WTC11 (cell line): ENCODE results near the gene DDX25. TPM values are rescaled to one million over a fixed set of nuclear protein-coding genes. Genes with fewer than 3 reads are reported as not detected.

ENCODE experiments used
- ATF1 ChIP-seq: sonication (generic); formaldehyde crosslinking; IDR thresholded peaks from 2 replicates; pipeline ENCODE4 v1.8.1; 2023; ENCODE audit warnings: mild to moderate bottlenecking, moderate library complexity, missing genetic modification reagents
- ATF6 ChIP-seq: sonication (generic); formaldehyde crosslinking; IDR thresholded peaks from 2 replicates; pipeline ENCODE4 v1.8.1; 2023; ENCODE audit warnings: mild to moderate bottlenecking, missing genetic modification reagents
- FOXJ3 ChIP-seq: sonication (generic); formaldehyde crosslinking; IDR thresholded peaks from 2 replicates; pipeline ENCODE4 v1.9.0; 2021; ENCODE audit warnings: missing genetic modification reagents, mild to moderate bottlenecking, borderline replicate concordance
- GABPB1 ChIP-seq: sonication (generic); formaldehyde crosslinking; IDR thresholded peaks from 2 replicates; pipeline ENCODE4 v1.8.1; 2023; ENCODE audit warnings: mild to moderate bottlenecking, missing genetic modification reagents
- NFE2L1 ChIP-seq: sonication (generic); formaldehyde crosslinking; IDR thresholded peaks from 2 replicates; pipeline ENCODE4 v1.8.1; 2023; ENCODE audit warnings: missing genetic modification reagents
- NR2C2 ChIP-seq: sonication (generic); formaldehyde crosslinking; IDR thresholded peaks from 2 replicates; pipeline ENCODE4 v1.8.0; 2022; ENCODE audit warnings: mild to moderate bottlenecking, missing genetic modification reagents
- PREB ChIP-seq: sonication (generic); formaldehyde crosslinking; IDR thresholded peaks from 2 replicates; pipeline ENCODE4 v1.8.1; 2022; ENCODE audit warnings: mild to moderate bottlenecking, missing genetic modification reagents, moderate library complexity, borderline replicate concordance
- SP1 ChIP-seq: sonication (generic); formaldehyde crosslinking; conservative IDR thresholded peaks from 2 replicates; pipeline ENCODE4 v1.8.1; 2022; ENCODE audit warnings: missing genetic modification reagents
- USF1 ChIP-seq: sonication (generic); formaldehyde crosslinking; IDR thresholded peaks from 2 replicates; pipeline ENCODE4 v1.8.0; 2022; ENCODE audit warnings: mild to moderate bottlenecking, missing genetic modification reagents
- ZNF121 ChIP-seq: sonication (generic); formaldehyde crosslinking; IDR thresholded peaks from 2 replicates; pipeline ENCODE4 v1.8.0; 2023; ENCODE audit warnings: missing genetic modification reagents
- ZNF425 ChIP-seq: fragments of 250-450 bp; sonication (Bioruptor Pico); conservative IDR thresholded peaks from 2 replicates; pipeline ENCODE4 v1.9.0; 2021; ENCODE audit warnings: mild to moderate bottlenecking
- ZNF512 ChIP-seq: sonication (generic); formaldehyde crosslinking; IDR thresholded peaks from 2 replicates; pipeline ENCODE4 v1.8.1; 2022; ENCODE audit warnings: missing genetic modification reagents, borderline replicate concordance
- total RNA-seq: library from RNA; stranded (reverse); gene quantifications from 3 replicates; pipeline ENCODE4 v1.2.3, GENCODE V29; 2021
- TF ChIP-seq, protein P1 (sequence below): fragments of 250-450 bp; sonication (Bioruptor Pico); IDR thresholded peaks from 2 replicates; pipeline ENCODE4 v1.9.0; 2021; ENCODE audit warnings: mild to moderate bottlenecking, borderline replicate concordance
- TF ChIP-seq, protein P2 (sequence below): fragments of 250-450 bp; sonication (Bioruptor Pico); IDR thresholded peaks from 2 replicates; pipeline ENCODE4 v1.9.0; 2021; ENCODE audit warnings: mild to moderate bottlenecking
- TF ChIP-seq, protein P3 (sequence below): sonication (generic); formaldehyde crosslinking; conservative IDR thresholded peaks from 2 replicates; pipeline ENCODE4 v1.8.1; 2022; ENCODE audit warnings: mild to moderate bottlenecking, missing genetic modification reagents
- TF ChIP-seq, protein P4 (sequence below): sonication (generic); formaldehyde crosslinking; IDR thresholded peaks from 2 replicates; pipeline ENCODE4 v1.8.1; 2023; ENCODE audit warnings: mild to moderate bottlenecking, missing genetic modification reagents, borderline replicate concordance
- TF ChIP-seq, protein P5 (sequence below): sonication (generic); formaldehyde crosslinking; IDR thresholded peaks from 2 replicates; pipeline ENCODE4 v1.8.0; 2022; ENCODE audit warnings: mild to moderate bottlenecking, missing genetic modification reagents

DDX25 gene
- total RNA-seq, 1 experiment from 2014 or later, result 17.5 TPM

DNA sequence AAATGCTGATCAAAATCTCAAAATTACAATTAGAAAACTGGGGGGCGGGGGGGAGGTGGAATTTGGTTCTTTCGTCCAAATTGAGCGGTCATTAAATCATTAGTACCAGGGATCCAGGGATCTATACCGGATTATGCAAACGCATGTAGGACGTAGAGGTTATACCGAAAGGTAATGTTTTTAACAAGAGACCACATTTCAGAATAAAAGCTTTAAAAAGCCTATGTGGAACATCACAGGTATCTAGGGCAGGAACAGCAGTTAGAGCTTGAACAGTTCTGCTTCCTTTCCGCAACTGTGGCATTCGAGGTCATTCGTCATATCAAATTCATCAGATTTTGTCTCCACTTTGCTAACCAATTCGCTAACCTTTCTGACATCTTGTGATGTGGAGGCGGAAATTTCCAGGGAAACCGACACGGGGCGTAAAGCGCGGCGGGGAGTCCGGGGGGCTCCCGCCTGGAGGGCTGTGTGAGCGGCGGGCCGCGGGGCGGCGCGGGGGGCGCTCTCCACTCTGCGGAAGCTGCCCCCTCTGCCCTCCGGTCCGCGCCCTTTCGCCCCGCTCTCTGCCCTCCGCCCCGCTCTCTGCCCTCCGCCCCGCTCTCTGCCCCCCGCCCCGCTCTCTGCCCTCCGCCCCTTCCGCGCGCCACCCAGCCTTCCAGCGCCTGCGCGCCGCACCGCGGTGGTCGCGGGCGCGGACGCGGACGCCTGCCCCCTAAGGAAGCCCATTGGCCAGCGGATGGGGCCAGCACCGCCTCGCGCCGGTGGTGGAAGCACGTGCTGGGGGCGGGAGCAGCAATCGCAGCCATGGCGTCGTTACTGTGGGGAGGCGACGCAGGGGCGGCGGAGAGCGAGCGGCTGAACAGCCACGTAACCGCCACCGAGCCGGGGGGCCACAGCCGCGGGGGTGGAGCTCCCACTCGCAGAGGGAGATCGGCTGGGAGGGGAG is at the start of gene DDX25 (continued):
- TF ChIP-seq, protein P1, sequence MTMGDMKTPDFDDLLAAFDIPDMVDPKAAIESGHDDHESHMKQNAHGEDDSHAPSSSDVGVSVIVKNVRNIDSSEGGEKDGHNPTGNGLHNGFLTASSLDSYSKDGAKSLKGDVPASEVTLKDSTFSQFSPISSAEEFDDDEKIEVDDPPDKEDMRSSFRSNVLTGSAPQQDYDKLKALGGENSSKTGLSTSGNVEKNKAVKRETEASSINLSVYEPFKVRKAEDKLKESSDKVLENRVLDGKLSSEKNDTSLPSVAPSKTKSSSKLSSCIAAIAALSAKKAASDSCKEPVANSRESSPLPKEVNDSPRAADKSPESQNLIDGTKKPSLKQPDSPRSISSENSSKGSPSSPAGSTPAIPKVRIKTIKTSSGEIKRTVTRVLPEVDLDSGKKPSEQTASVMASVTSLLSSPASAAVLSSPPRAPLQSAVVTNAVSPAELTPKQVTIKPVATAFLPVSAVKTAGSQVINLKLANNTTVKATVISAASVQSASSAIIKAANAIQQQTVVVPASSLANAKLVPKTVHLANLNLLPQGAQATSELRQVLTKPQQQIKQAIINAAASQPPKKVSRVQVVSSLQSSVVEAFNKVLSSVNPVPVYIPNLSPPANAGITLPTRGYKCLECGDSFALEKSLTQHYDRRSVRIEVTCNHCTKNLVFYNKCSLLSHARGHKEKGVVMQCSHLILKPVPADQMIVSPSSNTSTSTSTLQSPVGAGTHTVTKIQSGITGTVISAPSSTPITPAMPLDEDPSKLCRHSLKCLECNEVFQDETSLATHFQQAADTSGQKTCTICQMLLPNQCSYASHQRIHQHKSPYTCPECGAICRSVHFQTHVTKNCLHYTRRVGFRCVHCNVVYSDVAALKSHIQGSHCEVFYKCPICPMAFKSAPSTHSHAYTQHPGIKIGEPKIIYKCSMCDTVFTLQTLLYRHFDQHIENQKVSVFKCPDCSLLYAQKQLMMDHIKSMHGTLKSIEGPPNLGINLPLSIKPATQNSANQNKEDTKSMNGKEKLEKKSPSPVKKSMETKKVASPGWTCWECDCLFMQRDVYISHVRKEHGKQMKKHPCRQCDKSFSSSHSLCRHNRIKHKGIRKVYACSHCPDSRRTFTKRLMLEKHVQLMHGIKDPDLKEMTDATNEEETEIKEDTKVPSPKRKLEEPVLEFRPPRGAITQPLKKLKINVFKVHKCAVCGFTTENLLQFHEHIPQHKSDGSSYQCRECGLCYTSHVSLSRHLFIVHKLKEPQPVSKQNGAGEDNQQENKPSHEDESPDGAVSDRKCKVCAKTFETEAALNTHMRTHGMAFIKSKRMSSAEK (CRISPR knock-in tag), result peak; percentile 85
- TF ChIP-seq ATF1 (CRISPR knock-in tag) (peak; percentile 97), SP1 (CRISPR knock-in tag) (peak; percentile 96), NR2C2 (peak; percentile 90), ZNF425 (CRISPR knock-in tag) (no peak), NFE2L1 (CRISPR knock-in tag) (peak; percentile 99), GABPB1 (CRISPR knock-in tag) (no peak), ZNF121 (no peak), ATF6 (CRISPR knock-in tag) (peak; percentile 85; the same call in 1 of the 2 replicates), ZNF512 (0 out of 2 replicates have a peak, but pooled peaks have one; percentile 88), USF1 (CRISPR knock-in tag) (peak; percentile 90), FOXJ3 (CRISPR knock-in tag) (peak; percentile 67; the same call in 1 of the 2 replicates), PREB (CRISPR knock-in tag) (peak; percentile 96; the same call in 1 of the 2 replicates)
- TF ChIP-seq, protein P2, sequence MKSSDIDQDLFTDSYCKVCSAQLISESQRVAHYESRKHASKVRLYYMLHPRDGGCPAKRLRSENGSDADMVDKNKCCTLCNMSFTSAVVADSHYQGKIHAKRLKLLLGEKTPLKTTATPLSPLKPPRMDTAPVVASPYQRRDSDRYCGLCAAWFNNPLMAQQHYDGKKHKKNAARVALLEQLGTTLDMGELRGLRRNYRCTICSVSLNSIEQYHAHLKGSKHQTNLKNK (CRISPR knock-in tag), result no peak
- TF ChIP-seq, protein P3, sequence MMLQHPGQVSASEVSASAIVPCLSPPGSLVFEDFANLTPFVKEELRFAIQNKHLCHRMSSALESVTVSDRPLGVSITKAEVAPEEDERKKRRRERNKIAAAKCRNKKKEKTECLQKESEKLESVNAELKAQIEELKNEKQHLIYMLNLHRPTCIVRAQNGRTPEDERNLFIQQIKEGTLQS (CRISPR knock-in tag), result peak; percentile 75; the same call in 1 of the 2 replicates
- TF ChIP-seq, protein P4, sequence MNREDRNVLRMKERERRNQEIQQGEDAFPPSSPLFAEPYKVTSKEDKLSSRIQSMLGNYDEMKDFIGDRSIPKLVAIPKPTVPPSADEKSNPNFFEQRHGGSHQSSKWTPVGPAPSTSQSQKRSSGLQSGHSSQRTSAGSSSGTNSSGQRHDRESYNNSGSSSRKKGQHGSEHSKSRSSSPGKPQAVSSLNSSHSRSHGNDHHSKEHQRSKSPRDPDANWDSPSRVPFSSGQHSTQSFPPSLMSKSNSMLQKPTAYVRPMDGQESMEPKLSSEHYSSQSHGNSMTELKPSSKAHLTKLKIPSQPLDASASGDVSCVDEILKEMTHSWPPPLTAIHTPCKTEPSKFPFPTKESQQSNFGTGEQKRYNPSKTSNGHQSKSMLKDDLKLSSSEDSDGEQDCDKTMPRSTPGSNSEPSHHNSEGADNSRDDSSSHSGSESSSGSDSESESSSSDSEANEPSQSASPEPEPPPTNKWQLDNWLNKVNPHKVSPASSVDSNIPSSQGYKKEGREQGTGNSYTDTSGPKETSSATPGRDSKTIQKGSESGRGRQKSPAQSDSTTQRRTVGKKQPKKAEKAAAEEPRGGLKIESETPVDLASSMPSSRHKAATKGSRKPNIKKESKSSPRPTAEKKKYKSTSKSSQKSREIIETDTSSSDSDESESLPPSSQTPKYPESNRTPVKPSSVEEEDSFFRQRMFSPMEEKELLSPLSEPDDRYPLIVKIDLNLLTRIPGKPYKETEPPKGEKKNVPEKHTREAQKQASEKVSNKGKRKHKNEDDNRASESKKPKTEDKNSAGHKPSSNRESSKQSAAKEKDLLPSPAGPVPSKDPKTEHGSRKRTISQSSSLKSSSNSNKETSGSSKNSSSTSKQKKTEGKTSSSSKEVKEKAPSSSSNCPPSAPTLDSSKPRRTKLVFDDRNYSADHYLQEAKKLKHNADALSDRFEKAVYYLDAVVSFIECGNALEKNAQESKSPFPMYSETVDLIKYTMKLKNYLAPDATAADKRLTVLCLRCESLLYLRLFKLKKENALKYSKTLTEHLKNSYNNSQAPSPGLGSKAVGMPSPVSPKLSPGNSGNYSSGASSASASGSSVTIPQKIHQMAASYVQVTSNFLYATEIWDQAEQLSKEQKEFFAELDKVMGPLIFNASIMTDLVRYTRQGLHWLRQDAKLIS, result peak; percentile 100
- TF ChIP-seq, protein P5, sequence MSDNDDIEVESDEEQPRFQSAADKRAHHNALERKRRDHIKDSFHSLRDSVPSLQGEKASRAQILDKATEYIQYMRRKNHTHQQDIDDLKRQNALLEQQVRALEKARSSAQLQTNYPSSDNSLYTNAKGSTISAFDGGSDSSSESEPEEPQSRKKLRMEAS (CRISPR knock-in tag), result peak; percentile 100
